Measurements from ENCODE around the gene SNRPB.

Gene SNRPB

GRCh38 chr20:2420510-2420909, 50.1 kb downstream of the SNRPB start:
- TF ChIP-seq POLR2A (IDR thresholded peaks at IDR 0.05; ENCODE audit: low read length), result no peak
- no peak for TF ChIP-seq GATA1 (IDR thresholded peaks at IDR 0.05; ENCODE audit: low read depth, low read length)
- no peak for DNase-seq

GRCh38 chr20:2418388-2418787, 52.2 kb downstream of the SNRPB start:
- TF ChIP-seq POLR2A (IDR thresholded peaks at IDR 0.05; ENCODE audit: low read length) (no peak), GATA1 (IDR thresholded peaks at IDR 0.05; ENCODE audit: low read depth, low read length) (no peak)
- DNase-seq, result no peak

GRCh38 chr20:2417213-2417541, 53.4 kb downstream of the SNRPB start:
- TF ChIP-seq POLR2A (IDR thresholded peaks at IDR 0.05; ENCODE audit: low read length) (no peak), GATA1 (IDR thresholded peaks at IDR 0.05; ENCODE audit: low read depth, low read length) (no peak)
- no peak for DNase-seq

- TF ChIP-seq GATA1 (IDR thresholded peaks at IDR 0.05; ENCODE audit: low read depth, low read length) (no peak), POLR2A (IDR thresholded peaks at IDR 0.05; ENCODE audit: low read length) (no peak)
- DNase-seq, result no peak
These were observed 53.9 kb downstream of the SNRPB start for GRCh38 chr20:2416541-2417212.
